Chondrocyte (in vitro differentiated cells): ENCODE data around the gene SDC3. TPM values are rescaled to one million over a fixed set of nuclear protein-coding genes. Genes with fewer than 3 reads are reported as not detected.

Source experiments
- DNase-seq: peaks from one replicate; pipeline ENCODE4 v3.0.0; 2021; ENCODE audit warnings: mixed read lengths, low spot score
- H3K27ac Mint-ChIP-seq: one replicate; pipeline ENCODE4 v1.8.0; 2021; ENCODE audit warnings: mild to moderate bottlenecking, moderate library complexity, mixed read lengths; ENCODE audit not compliant: unreplicated experiment
- H3K27me3 Mint-ChIP-seq: 2 replicates; pipeline ENCODE4 v1.8.0; 2021; ENCODE audit warnings: low read depth, mixed read lengths
- H3K36me3 Mint-ChIP-seq: 2 replicates; pipeline ENCODE4 v1.8.0; 2021; ENCODE audit warnings: low read depth, mixed read lengths
- H3K4me1 Mint-ChIP-seq: 2 replicates; pipeline ENCODE4 v1.8.0; 2021; ENCODE audit warnings: low read depth, mild to moderate bottlenecking, mixed read lengths
- H3K4me3 Mint-ChIP-seq: one replicate; pipeline ENCODE4 v1.8.0; 2021; ENCODE audit warnings: mild to moderate bottlenecking, moderate library complexity, mixed read lengths; ENCODE audit not compliant: unreplicated experiment
- H3K9me3 Mint-ChIP-seq: 2 replicates; pipeline ENCODE4 v1.8.0; 2021; ENCODE audit warnings: low read depth, mixed read lengths
- total RNA-seq: library from RNA; stranded (reverse); gene quantifications from 3 replicates; pipeline ENCODE4 v1.2.1, GENCODE V29; 2021
- TF ChIP-seq, protein P1 (sequence below): fragments of 200-600 bp; sonication (generic); IDR thresholded peaks from 2 replicates; pipeline ENCODE4 v1.5.0; 2021; ENCODE audit warnings: antibody characterized with exemption, mild to moderate bottlenecking, moderate library complexity

SDC3 gene
- total RNA-seq, 1 donor from 2014 or later, result 46.8 TPM

GRCh38 chr1:30878016-30878415 is 30.5 kb downstream of the SDC3 start:
- H3K9me3 Mint-ChIP-seq, result no peaks in the 10 kb centered on the region
- no peak overlapping the region for H3K4me3 Mint-ChIP-seq
- TF ChIP-seq, protein P1, sequence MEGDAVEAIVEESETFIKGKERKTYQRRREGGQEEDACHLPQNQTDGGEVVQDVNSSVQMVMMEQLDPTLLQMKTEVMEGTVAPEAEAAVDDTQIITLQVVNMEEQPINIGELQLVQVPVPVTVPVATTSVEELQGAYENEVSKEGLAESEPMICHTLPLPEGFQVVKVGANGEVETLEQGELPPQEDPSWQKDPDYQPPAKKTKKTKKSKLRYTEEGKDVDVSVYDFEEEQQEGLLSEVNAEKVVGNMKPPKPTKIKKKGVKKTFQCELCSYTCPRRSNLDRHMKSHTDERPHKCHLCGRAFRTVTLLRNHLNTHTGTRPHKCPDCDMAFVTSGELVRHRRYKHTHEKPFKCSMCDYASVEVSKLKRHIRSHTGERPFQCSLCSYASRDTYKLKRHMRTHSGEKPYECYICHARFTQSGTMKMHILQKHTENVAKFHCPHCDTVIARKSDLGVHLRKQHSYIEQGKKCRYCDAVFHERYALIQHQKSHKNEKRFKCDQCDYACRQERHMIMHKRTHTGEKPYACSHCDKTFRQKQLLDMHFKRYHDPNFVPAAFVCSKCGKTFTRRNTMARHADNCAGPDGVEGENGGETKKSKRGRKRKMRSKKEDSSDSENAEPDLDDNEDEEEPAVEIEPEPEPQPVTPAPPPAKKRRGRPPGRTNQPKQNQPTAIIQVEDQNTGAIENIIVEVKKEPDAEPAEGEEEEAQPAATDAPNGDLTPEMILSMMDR, result no peak
- DNase-seq, result no peak
- peaks cover 20% of the 10 kb centered on the region for H3K4me1 Mint-ChIP-seq
- H3K36me3 Mint-ChIP-seq, result peaks cover 3% of the 10 kb centered on the region
- H3K27ac Mint-ChIP-seq, result no peak overlapping the region
- H3K27me3 Mint-ChIP-seq, result peaks cover 3% of the 10 kb centered on the region

DNA sequence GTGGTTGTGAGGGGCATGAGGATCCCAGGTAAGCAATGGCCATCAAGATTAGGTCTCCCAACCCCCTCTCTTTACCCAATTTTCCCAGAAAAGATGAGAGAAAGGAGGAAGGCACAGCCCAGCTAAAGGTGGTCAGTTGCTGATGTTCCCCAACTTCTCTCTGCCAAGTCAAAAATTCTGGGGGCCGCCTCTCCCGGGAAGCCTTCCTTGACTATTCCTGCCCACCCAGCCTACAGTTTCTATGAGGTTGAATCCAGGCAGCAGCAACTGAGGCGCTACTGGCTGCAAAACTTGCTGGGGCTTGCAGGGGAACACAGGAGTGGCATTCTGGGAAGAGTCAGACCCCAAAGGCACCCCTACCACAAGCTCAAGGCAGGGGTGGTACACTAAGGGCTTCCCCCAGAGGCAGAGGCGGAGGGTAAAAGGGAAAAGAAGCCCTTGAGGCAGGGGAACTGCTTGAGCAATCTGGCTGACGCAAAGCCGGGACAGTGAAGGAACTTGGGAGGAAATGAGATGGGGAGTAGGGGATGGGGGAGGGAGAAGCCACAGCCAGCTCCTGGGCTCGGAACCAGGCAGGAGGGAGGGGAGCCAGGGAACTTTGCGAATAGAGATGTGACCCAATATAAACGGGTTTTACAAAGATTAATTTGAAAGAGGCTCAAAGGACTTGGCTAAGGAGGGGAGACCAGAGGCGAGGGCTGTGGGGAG is 31.2 kb downstream of the SDC3 start:
- Mint-ChIP-seq H3K4me3 (no peak overlapping the region), H3K4me1 (peaks cover 27% of the 10 kb centered on the region), H3K27me3 (peaks cover 3% of the 10 kb centered on the region), H3K36me3 (peaks cover 3% of the 10 kb centered on the region), H3K27ac (peak overlapping the region; percentile 22), H3K9me3 (no peaks in the 10 kb centered on the region)
- TF ChIP-seq, protein P1, result no peak
- no peak for DNase-seq

DNA sequence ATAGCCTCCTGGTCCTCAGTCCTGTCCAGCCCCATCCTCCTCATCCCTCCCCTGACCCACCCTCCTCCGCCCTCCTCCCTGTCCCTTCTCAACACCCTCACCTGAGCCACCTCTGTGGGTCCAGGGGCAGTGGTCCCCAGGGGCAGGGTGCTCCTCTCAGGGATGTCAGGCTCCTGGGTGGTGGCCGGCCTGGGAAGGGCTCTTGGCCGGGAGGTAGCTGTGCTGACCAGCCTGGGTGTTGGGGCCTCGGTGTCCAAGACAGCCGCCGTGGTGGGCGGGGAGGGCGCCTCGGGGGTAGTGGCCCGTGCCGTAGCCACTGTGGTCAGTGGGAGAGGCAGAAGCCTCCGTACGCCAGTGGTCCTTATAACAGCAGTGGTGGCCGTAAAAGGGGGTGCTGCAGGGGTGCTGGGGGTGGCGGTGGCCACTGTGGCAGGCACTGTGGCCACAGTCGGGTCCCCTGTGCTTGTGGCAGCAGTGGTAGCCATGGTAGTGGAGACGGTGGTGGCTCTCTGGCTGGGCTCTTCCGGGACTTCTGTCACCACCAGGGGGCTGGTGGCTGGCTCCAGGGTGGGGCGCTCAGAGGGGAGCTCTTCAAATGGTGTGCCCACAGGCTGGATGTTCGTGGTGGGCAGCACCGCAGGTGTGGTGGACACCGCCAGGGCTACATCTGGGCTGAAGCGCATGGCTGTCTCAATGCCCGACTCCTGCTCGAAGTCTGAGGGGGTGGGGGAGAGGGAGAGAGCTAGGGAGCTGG is 31.9 kb downstream of the SDC3 start:
- TF ChIP-seq, protein P1, result peak; percentile 5
- H3K4me1 Mint-ChIP-seq, result peaks cover 30% of the 10 kb centered on the region
- H3K9me3 Mint-ChIP-seq, result no peaks in the 10 kb centered on the region
- no peak for DNase-seq
- peaks cover 5% of the 10 kb centered on the region for H3K36me3 Mint-ChIP-seq
- no peak overlapping the region for H3K27ac Mint-ChIP-seq
- no peak overlapping the region for H3K4me3 Mint-ChIP-seq
- H3K27me3 Mint-ChIP-seq, result peaks cover 3% of the 10 kb centered on the region

GRCh38 chr1:30875916-30876315 is 32.6 kb downstream of the SDC3 start:
- no peak overlapping the region for H3K4me3 Mint-ChIP-seq
- TF ChIP-seq, protein P1, result no peak
- DNase-seq, result no peak
- peaks cover 5% of the 10 kb centered on the region for H3K36me3 Mint-ChIP-seq
- H3K4me1 Mint-ChIP-seq, result peaks cover 30% of the 10 kb centered on the region
- H3K9me3 Mint-ChIP-seq, result no peaks in the 10 kb centered on the region
- no peaks in the 10 kb centered on the region for H3K27me3 Mint-ChIP-seq
- H3K27ac Mint-ChIP-seq, result no peak overlapping the region

GRCh38 chr1:30875197-30875596 is 33.4 kb downstream of the SDC3 start:
- Mint-ChIP-seq H3K27me3 (no peaks in the 10 kb centered on the region), H3K36me3 (peaks cover 5% of the 10 kb centered on the region), H3K27ac (no peak overlapping the region), H3K4me1 (peaks cover 30% of the 10 kb centered on the region), H3K9me3 (no peaks in the 10 kb centered on the region), H3K4me3 (no peak overlapping the region)
- TF ChIP-seq, protein P1, result no peak
- no peak for DNase-seq
